NCI-H1417 treated with DMSO at 0.1 percent for 48 hours (cell line): ENCODE data around the gene MYO1G.
"Not testable (repeated sequence)": the region's sequence is repeated elsewhere in the genome, so short reads cannot be mapped to it uniquely, and the experiment has no call there.

Experiments
- DNase-seq: peaks from one replicate; lab custom pipeline; 2025; lab: John Stamatoyannopoulos, UW

The MYO1G gene

GRCh38 chr7:44936322-44936721 is 42.5 kb downstream of the MYO1G start:
- no peak for DNase-seq

GRCh38 chr7:44935583-44935982 is 43.2 kb downstream of the MYO1G start:
- DNase-seq: no peak

GRCh38 chr7:44935016-44935415 is 43.8 kb downstream of the MYO1G start:
- no peak for DNase-seq

GRCh38 chr7:44934510-44934909 is 44.3 kb downstream of the MYO1G start:
- DNase-seq: not testable (repeated sequence)

GRCh38 chr7:44930921-44931320 is 47.9 kb downstream of the MYO1G start:
- no peak for DNase-seq

- no peak for DNase-seq
Observed at GRCh38 chr7:44922351-44922694, 56.5 kb downstream of the MYO1G start.

GRCh38 chr7:44921607-44922350 is 57.0 kb downstream of the MYO1G start:
- DNase-seq: no peak

- no peak for DNase-seq
Observed at GRCh38 chr7:44920119-44920518, 58.7 kb downstream of the MYO1G start.

GRCh38 chr7:44918029-44918428 is 60.8 kb downstream of the MYO1G start:
- no peak for DNase-seq

- DNase-seq: no peak
Observed at GRCh38 chr7:44917465-44917864, 61.4 kb downstream of the MYO1G start.

- DNase-seq: no peak
Observed at GRCh38 chr7:44914992-44915607, 63.7 kb downstream of the MYO1G start.

GRCh38 chr7:44912775-44913347 is 66.0 kb downstream of the MYO1G start:
- DNase-seq: no peak
